ENCODE measurements around the gene PDCD2. TPM values are rescaled to one million over a fixed set of nuclear protein-coding genes. Genes with fewer than 3 reads are reported as not detected.

The PDCD2 gene
- total and polyA plus RNA-seq, 4 donors, result 30.6 to 57.4 (median 44.3) TPM

DNA sequence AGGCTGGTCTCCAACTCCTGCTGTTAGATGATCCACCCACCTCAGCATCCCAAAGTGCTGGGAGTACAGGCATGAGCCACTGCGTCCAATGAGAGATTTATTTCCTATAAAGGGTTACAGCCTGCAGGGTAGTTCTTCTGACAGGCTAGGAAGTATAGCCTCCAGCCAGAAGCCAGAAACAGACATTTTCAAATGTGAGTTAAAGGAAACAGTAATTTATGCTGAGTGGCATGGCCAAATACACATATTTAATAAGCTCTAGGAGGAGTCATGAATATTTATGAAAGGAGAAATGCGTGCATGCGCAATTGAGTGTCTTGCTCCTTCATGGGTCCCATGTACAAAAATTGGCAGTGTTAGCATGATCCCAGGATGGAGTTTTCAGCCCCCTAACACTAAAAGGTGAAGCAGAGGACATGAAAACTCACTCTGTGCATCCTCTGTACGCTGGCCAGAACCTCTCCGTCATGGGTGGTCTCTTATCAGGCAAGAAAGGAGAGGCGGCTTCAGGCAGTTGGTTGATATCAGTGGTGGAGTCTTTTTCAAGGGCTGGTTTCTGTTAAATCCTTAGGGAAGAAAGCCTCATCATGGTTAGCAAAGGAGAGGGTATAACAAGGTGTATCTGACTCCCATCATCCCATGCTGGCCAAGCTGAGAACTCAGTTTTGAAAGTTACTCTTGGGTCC lies 21.3 kb upstream of the PDCD2 start:
- 76% methylated on average over 6 of the region's 6 CpGs for WGBS, 2 donors
- no peak for ATAC-seq (ENCODE audit: insufficient read depth, low FRiP score)
- no peak overlapping the region for H3K9ac ChIP-seq (ENCODE audit: insufficient read depth in 1 of 2, low read length in 2 of 2)
- no peak overlapping the region for H3K4me3 ChIP-seq
- H3K4me1 ChIP-seq (ENCODE audit: control insufficient read depth in 5 of 5, insufficient read depth in 5 of 5, low read length in 5 of 5), result no peaks in the 10 kb centered on the region
- no peak overlapping the region for H3K27ac ChIP-seq (ENCODE audit: low read depth in 1 of 2, low read length in 1 of 2)
- no peak for DNase-seq
- no peaks in the 10 kb centered on the region for H3K9me3 ChIP-seq (ENCODE audit: control insufficient read depth in 4 of 4, insufficient read depth in 3 of 4, low read length in 3 of 4)
- TF ChIP-seq, protein P1, sequence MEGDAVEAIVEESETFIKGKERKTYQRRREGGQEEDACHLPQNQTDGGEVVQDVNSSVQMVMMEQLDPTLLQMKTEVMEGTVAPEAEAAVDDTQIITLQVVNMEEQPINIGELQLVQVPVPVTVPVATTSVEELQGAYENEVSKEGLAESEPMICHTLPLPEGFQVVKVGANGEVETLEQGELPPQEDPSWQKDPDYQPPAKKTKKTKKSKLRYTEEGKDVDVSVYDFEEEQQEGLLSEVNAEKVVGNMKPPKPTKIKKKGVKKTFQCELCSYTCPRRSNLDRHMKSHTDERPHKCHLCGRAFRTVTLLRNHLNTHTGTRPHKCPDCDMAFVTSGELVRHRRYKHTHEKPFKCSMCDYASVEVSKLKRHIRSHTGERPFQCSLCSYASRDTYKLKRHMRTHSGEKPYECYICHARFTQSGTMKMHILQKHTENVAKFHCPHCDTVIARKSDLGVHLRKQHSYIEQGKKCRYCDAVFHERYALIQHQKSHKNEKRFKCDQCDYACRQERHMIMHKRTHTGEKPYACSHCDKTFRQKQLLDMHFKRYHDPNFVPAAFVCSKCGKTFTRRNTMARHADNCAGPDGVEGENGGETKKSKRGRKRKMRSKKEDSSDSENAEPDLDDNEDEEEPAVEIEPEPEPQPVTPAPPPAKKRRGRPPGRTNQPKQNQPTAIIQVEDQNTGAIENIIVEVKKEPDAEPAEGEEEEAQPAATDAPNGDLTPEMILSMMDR (IDR thresholded peaks at IDR 0.05; ENCODE audit: control extremely low read depth, extremely low read depth), result no peak
- H3K36me3 ChIP-seq (ENCODE audit: control insufficient read depth in 4 of 4, insufficient read depth in 4 of 4, low read length in 4 of 4), result no peaks in the 10 kb centered on the region
- H3K27me3 ChIP-seq (ENCODE audit: control insufficient read depth in 3 of 3, insufficient read depth in 3 of 3, low read length in 2 of 3), result peaks cover 2% of the 10 kb centered on the region in 3 donors

DNA sequence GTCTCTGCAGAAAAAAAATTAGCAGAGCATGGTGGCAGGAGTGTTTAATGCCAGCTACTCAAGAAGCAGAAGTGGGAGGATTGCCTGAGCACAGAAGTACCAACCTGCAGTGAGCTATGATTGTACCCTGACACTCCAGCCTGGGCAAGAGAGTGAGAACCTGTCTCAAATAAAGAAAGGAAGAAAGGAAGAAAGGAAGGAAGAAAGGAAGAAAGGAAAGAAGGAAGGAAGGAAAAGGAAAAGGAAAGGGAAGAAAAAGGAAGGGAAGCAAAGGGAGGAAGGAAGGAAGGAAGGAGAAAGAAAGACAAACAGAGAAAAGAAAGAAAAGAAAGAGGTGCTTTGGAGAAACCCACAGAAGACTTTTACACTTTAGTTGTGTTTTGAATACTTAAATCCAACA lies 12.8 kb upstream of the PDCD2 start:
- Histone ChIP-seq H3K9ac (ENCODE audit: insufficient read depth in 1 of 2, low read length in 2 of 2) (no peak overlapping the region), H3K27ac (ENCODE audit: low read depth in 1 of 2, low read length in 1 of 2) (no peak overlapping the region), H3K4me1 (ENCODE audit: control insufficient read depth in 5 of 5, insufficient read depth in 5 of 5, low read length in 5 of 5) (no peaks in the 10 kb centered on the region), H3K4me3 (no peak overlapping the region), H3K9me3 (ENCODE audit: control insufficient read depth in 4 of 4, insufficient read depth in 3 of 4, low read length in 3 of 4) (peaks cover 0 to 3% (median 0%) of the 10 kb centered on the region in 4 donors), H3K36me3 (ENCODE audit: control insufficient read depth in 4 of 4, insufficient read depth in 4 of 4, low read length in 4 of 4) (no peaks in the 10 kb centered on the region), H3K27me3 (ENCODE audit: control insufficient read depth in 3 of 3, insufficient read depth in 3 of 3, low read length in 2 of 3) (no peaks in the 10 kb centered on the region)
- ATAC-seq (ENCODE audit: insufficient read depth, low FRiP score), result no peak
- TF ChIP-seq, protein P1 (IDR thresholded peaks at IDR 0.05; ENCODE audit: control extremely low read depth, extremely low read depth), result no peak
- DNase-seq, result no peak

DNA sequence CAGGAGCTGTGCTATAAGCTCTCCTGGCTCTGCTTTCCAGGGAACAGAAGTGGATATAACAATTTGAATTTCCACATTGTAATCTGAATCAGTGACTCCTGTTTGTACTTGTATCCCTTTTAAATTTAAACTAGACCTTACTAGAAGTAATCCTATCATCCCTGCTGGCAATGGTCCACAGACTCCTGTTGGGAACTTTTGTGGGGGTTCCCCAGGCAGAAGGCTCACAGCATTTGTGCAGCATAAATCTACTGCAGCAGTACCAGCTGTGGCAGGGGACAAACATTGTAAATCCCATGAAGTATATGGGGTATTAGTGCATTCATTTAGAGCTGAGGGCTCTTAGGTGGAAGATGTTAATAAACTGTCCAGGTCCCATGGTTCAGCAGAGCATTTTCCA lies 12.0 kb upstream of the PDCD2 start:
- Histone ChIP-seq H3K4me1 (ENCODE audit: control insufficient read depth in 5 of 5, insufficient read depth in 5 of 5, low read length in 5 of 5) (no peaks in the 10 kb centered on the region), H3K9me3 (ENCODE audit: control insufficient read depth in 4 of 4, insufficient read depth in 3 of 4, low read length in 3 of 4) (peaks cover 0 to 3% (median 0%) of the 10 kb centered on the region in 4 donors), H3K27ac (ENCODE audit: low read depth in 1 of 2, low read length in 1 of 2) (no peak overlapping the region), H3K9ac (ENCODE audit: insufficient read depth in 1 of 2, low read length in 2 of 2) (no peak overlapping the region), H3K36me3 (ENCODE audit: control insufficient read depth in 4 of 4, insufficient read depth in 4 of 4, low read length in 4 of 4) (no peaks in the 10 kb centered on the region), H3K27me3 (ENCODE audit: control insufficient read depth in 3 of 3, insufficient read depth in 3 of 3, low read length in 2 of 3) (no peaks in the 10 kb centered on the region), H3K4me3 (no peak overlapping the region)
- DNase-seq (no peak), ATAC-seq (ENCODE audit: insufficient read depth, low FRiP score) (no peak)
- TF ChIP-seq, protein P1 (IDR thresholded peaks at IDR 0.05; ENCODE audit: control extremely low read depth, extremely low read depth), result no peak

DNA sequence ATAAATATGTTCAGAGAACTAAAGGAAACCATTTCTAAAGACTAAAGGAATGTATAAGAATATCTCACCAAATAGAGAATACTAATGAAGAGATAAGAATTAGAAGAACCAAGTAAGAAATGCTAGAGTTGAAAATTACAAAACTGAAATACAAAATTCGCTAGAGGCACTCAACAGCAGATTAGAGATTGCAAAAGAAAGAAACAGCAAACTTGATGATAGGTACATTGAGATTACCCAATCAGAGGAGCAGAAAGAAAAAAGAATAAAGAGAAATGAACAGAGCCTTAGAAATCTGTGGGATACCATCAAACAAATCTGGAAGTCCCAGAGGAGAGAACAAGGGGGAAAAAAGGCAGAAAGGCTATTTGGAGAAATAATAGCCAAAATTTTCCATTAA lies 6.3 kb upstream of the PDCD2 start:
- Histone ChIP-seq H3K27me3 (ENCODE audit: control insufficient read depth in 3 of 3, insufficient read depth in 3 of 3, low read length in 2 of 3) (no peaks in the 10 kb centered on the region), H3K4me3 (no peak overlapping the region), H3K27ac (ENCODE audit: low read depth in 1 of 2, low read length in 1 of 2) (no peak overlapping the region), H3K36me3 (ENCODE audit: control insufficient read depth in 4 of 4, insufficient read depth in 4 of 4, low read length in 4 of 4) (no peaks in the 10 kb centered on the region), H3K9ac (ENCODE audit: insufficient read depth in 1 of 2, low read length in 2 of 2) (no peak overlapping the region), H3K9me3 (ENCODE audit: control insufficient read depth in 4 of 4, insufficient read depth in 3 of 4, low read length in 3 of 4) (peaks cover 0 to 5% (median 3%) of the 10 kb centered on the region in 4 donors), H3K4me1 (ENCODE audit: control insufficient read depth in 5 of 5, insufficient read depth in 5 of 5, low read length in 5 of 5) (no peaks in the 10 kb centered on the region)
- TF ChIP-seq, protein P1 (IDR thresholded peaks at IDR 0.05; ENCODE audit: control extremely low read depth, extremely low read depth), result no peak
- ATAC-seq (ENCODE audit: insufficient read depth, low FRiP score), result no peak
- 78 to 95% methylated on average over 1 of the region's 1 CpG for WGBS, 2 donors
- DNase-seq, result no peak

Data from lung (tissue), 12 donors.